ENCODE results near the gene ZNF302. TPM values are rescaled to one million over a fixed set of nuclear protein-coding genes. Genes with fewer than 3 reads are reported as not detected.
A peak's percentile ranks its signal among the peaks of the same experiment; 100 is the strongest.

Gene ZNF302
- total RNA-seq, 3 donors from 2014 or later (not counting 1 experiment from before 2014, with no cell fraction given): 13.8 to 23.6 (median 17.8) TPM

- Histone ChIP-seq H3K9me3 (ENCODE audit: control insufficient read depth, insufficient read depth, low read length) (no peaks in the 10 kb centered on the region), H3K27ac (ENCODE audit: low read length) (no peak overlapping the region), H3K4me1 (ENCODE audit: control insufficient read depth, insufficient read depth, low read length) (peaks cover 21% of the 10 kb centered on the region), H3K4me3 (ENCODE audit: low read length) (no peak overlapping the region), H3K36me3 (ENCODE audit: control insufficient read depth, insufficient read depth, low read length) (peaks cover 18% of the 10 kb centered on the region), H3K27me3 (ENCODE audit: control insufficient read depth, insufficient read depth, low read length) (no peaks in the 10 kb centered on the region)
- ATAC-seq: no peak
- Mint-ChIP-seq H3K9me3 (peaks cover 0 to 5% of the 10 kb centered on the region in 2 donors), H3K4me1 (peaks cover 29% of the 10 kb centered on the region in 2 donors), H3K27me3 (ENCODE audit: low read depth in 2 of 2) (peaks cover 11 to 26% of the 10 kb centered on the region in 2 donors), H3K36me3 (peaks cover 32% of the 10 kb centered on the region), H3K4me3 (no peak overlapping the region), H3K27ac (no peak overlapping the region)
- no peak for DNase-seq
- intact Hi-C loops (cut with micrococcal nuclease): loop anchor here (2.0 kb wide), 1 partner anchor 57 kb away; no protein-coding TSS in a partner anchor
- 96% methylated on average over 9 of the region's 9 CpGs for WGBS (ENCODE audit: insufficient coverage)
- TF ChIP-seq, protein P1, sequence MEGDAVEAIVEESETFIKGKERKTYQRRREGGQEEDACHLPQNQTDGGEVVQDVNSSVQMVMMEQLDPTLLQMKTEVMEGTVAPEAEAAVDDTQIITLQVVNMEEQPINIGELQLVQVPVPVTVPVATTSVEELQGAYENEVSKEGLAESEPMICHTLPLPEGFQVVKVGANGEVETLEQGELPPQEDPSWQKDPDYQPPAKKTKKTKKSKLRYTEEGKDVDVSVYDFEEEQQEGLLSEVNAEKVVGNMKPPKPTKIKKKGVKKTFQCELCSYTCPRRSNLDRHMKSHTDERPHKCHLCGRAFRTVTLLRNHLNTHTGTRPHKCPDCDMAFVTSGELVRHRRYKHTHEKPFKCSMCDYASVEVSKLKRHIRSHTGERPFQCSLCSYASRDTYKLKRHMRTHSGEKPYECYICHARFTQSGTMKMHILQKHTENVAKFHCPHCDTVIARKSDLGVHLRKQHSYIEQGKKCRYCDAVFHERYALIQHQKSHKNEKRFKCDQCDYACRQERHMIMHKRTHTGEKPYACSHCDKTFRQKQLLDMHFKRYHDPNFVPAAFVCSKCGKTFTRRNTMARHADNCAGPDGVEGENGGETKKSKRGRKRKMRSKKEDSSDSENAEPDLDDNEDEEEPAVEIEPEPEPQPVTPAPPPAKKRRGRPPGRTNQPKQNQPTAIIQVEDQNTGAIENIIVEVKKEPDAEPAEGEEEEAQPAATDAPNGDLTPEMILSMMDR (IDR thresholded peaks at IDR 0.05): no peak
Observed at GRCh38 chr19:34675919-34676318, 1.6 kb upstream of the ZNF302 start.

DNA sequence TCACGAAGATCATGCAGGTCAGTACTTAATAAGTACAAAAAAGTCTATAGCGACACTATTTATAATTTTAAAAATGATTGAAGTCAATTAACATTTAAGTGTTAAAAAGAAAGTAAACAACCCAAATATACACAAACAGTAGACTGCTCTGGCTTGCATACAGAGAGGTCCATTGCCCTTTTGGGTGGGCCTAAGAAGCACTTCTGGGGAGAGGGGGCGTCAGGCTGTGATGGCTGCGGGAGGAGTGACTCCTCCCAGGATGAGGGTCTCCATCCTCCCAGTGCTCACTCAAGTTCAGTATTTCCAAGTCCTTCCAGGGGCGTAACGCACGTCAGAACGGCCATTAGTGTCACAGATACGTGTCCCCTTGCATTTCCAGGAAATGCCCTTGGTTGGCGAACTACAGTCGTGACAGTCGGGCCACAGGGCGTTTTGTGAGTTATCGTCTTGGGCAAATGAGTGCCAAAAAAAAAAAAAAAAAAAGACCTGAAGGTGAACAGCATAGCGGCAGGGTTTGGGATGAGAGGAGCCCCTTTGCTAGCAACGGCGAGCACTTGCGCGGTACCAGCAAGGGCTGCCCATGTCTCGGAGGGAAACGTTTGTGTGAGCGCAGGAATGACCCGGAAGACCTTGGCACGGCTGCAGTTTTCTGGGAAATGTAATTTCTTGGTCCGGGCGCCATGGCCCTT, 637 bp upstream of the ZNF302 start, which contains the start of gene SCGB2B2:
TSS of gene SCGB2B2 (minus strand) at position 463 of the 689 bp plus-strand sequence. CDS start 82,596 bp downstream, outside the sequence.
- Mint-ChIP-seq H3K4me3 (peak within 1 kb of the TSS; percentile 98), H3K27ac (peak within 1 kb of the TSS; percentile 98 to 99), H3K27me3 (ENCODE audit: low read depth in 2 of 2) (peaks cover 11 to 26% of the 10 kb centered on the region in 2 donors), H3K36me3 (peaks cover 35% of the 10 kb centered on the region), H3K4me1 (peaks cover 29% of the 10 kb centered on the region in 2 donors), H3K9me3 (peaks cover 0 to 5% of the 10 kb centered on the region in 2 donors)
- intact Hi-C loops (cut with micrococcal nuclease): loop anchor here (1.0 to 2.0 kb wide), 2 partner anchors 56 to 96 kb away; partner anchors contain the start of gene ZNF599
- no peaks in the 10 kb centered on the region for H3K27me3 ChIP-seq (ENCODE audit: control insufficient read depth, insufficient read depth, low read length)
- peak within 1 kb of the TSS; percentile 77 for H3K27ac ChIP-seq (ENCODE audit: low read length)
- H3K4me1 ChIP-seq (ENCODE audit: control insufficient read depth, insufficient read depth, low read length): peaks cover 21% of the 10 kb centered on the region
- 4% methylated on average over 25 of the region's 26 CpGs for WGBS (ENCODE audit: insufficient coverage)
- H3K9me3 ChIP-seq (ENCODE audit: control insufficient read depth, insufficient read depth, low read length): peaks cover 1% of the 10 kb centered on the region
- DNase-seq (peak in 1 of 2 donors; percentile 92), ATAC-seq (peak; percentile 66 to 81 (median 68))
- H3K4me3 ChIP-seq (ENCODE audit: low read length): peak within 1 kb of the TSS; percentile 65
- H3K36me3 ChIP-seq (ENCODE audit: control insufficient read depth, insufficient read depth, low read length): peaks cover 27% of the 10 kb centered on the region
- TF ChIP-seq, protein P1 (IDR thresholded peaks at IDR 0.05): no peak

GRCh38 chr19:34678085-34678412, 571 bp downstream of the ZNF302 start:
- H3K27ac ChIP-seq (ENCODE audit: low read length): peak overlapping the region; percentile 77
- H3K36me3 Mint-ChIP-seq: peaks cover 39% of the 10 kb centered on the region
- 5% methylated on average over 20 of the region's 20 CpGs for WGBS (ENCODE audit: insufficient coverage)
- H3K9me3 Mint-ChIP-seq: peaks cover 1 to 8% of the 10 kb centered on the region in 2 donors
- peak overlapping the region; percentile 98 to 99 for H3K27ac Mint-ChIP-seq
- TF ChIP-seq, protein P1 (IDR thresholded peaks at IDR 0.05): no peak
- peaks cover 21% of the 10 kb centered on the region for H3K4me1 ChIP-seq (ENCODE audit: control insufficient read depth, insufficient read depth, low read length)
- intact Hi-C loops (cut with micrococcal nuclease): no loop called here
- no peak for ATAC-seq
- H3K4me1 Mint-ChIP-seq: peaks cover 29% of the 10 kb centered on the region in 2 donors
- H3K9me3 ChIP-seq (ENCODE audit: control insufficient read depth, insufficient read depth, low read length): peaks cover 7% of the 10 kb centered on the region
- no peak for DNase-seq
- no peaks in the 10 kb centered on the region for H3K27me3 ChIP-seq (ENCODE audit: control insufficient read depth, insufficient read depth, low read length)
- H3K36me3 ChIP-seq (ENCODE audit: control insufficient read depth, insufficient read depth, low read length): peaks cover 37% of the 10 kb centered on the region
- peak overlapping the region; percentile 65 for H3K4me3 ChIP-seq (ENCODE audit: low read length)
- H3K27me3 Mint-ChIP-seq (ENCODE audit: low read depth in 2 of 2): peaks cover 4 to 17% of the 10 kb centered on the region in 2 donors
- peak overlapping the region; percentile 98 for H3K4me3 Mint-ChIP-seq
